ENCODE measurements around the gene SLC43A1.
A peak's percentile ranks its signal among the peaks of the same experiment; 100 is the strongest.

Gene SLC43A1

DNA sequence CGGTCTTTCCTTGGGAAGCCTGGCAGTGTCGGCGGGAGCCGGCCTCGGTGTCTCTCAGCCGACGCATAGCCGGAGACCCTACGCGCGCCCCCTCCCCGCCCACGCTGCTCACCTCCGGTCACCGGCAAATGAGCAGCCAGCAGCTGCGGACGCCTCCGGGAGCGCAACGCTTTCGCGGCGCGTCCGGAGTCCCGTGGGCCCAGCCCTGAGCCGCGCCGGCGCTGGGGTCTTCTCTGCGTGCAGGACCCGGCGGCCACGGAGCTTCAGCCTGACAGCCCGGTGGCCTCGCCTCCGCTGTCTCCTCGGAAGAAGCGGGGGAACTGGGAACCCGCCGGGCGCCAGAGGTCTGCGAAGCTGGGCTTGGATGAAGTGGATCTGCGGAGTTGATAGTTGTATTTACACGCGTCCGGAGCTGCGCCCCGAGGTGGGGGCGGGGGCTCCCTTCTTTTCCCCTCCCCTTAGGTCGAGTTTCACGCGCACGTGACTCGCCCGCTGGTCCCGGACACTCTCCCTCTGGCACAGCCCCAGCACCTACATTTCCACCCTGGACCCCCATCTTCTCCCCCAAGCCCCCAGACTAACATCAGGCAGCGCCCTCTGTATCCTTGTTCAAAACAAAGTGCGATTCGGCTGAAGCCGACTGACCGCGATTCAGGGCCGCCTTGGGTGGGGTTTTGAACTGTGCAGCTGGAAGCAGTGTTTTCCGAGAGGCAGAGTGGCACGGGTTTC is at the start of gene SLC43A1:
Gene SLC43A1, minus strand, starts transcription at position 371 of the 729 bp plus-strand sequence. CDS start 1,591 bp downstream, outside the sequence.
- Histone ChIP-seq H3K27ac (no peak within 1 kb of the TSS), H3K27me3 (replicated peaks) (no peaks in the 10 kb centered on the region), H3K4me3 (ENCODE audit: low read depth, low read length) (peak within 1 kb of the TSS; percentile 77), H3K36me3 (replicated peaks) (no peaks in the 10 kb centered on the region)
- in situ Hi-C loops (cut with HindIII; ENCODE audit: low pct_ligation_motif_present, low sequenced_read_pairs): no loop called here
- DNase-seq: peak; percentile 47
- TF ChIP-seq, protein P1, sequence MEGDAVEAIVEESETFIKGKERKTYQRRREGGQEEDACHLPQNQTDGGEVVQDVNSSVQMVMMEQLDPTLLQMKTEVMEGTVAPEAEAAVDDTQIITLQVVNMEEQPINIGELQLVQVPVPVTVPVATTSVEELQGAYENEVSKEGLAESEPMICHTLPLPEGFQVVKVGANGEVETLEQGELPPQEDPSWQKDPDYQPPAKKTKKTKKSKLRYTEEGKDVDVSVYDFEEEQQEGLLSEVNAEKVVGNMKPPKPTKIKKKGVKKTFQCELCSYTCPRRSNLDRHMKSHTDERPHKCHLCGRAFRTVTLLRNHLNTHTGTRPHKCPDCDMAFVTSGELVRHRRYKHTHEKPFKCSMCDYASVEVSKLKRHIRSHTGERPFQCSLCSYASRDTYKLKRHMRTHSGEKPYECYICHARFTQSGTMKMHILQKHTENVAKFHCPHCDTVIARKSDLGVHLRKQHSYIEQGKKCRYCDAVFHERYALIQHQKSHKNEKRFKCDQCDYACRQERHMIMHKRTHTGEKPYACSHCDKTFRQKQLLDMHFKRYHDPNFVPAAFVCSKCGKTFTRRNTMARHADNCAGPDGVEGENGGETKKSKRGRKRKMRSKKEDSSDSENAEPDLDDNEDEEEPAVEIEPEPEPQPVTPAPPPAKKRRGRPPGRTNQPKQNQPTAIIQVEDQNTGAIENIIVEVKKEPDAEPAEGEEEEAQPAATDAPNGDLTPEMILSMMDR (IDR thresholded peaks at IDR 0.05; ENCODE audit: low read depth, low read length, missing control alignments): no peak

DNA sequence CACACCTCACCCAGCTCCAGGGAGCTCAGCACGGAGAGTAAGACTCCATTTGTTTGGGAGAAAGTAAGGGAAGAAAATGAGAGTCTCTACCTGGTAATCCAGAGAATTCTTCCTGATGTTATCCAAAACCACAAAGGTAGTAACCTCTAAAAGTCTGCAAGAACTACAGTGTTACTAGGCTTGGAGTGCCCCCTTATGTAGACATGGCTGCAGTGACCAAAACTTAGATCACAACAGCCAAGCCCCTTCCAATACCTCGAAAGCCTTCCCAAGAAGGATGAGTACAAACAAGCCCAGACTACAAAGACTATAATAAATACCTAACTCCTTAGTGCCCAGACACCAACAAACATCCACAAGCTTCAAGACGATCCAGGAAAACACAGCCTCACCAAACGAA is 47.1 kb upstream of the SLC43A1 start:
- Histone ChIP-seq H3K27ac (no peak overlapping the region), H3K4me3 (ENCODE audit: low read depth, low read length) (no peak overlapping the region), H3K36me3 (replicated peaks) (peaks cover 3% of the 10 kb centered on the region), H3K27me3 (replicated peaks) (no peaks in the 10 kb centered on the region)
- in situ Hi-C loops (cut with HindIII; ENCODE audit: low pct_ligation_motif_present, low sequenced_read_pairs): loop anchor here (10.0 kb wide), 1 partner anchor 82 kb away; the partner anchor contains the start of gene YPEL4
- no peak for DNase-seq
- TF ChIP-seq, protein P1 (IDR thresholded peaks at IDR 0.05; ENCODE audit: low read depth, low read length, missing control alignments): no peak

DNA sequence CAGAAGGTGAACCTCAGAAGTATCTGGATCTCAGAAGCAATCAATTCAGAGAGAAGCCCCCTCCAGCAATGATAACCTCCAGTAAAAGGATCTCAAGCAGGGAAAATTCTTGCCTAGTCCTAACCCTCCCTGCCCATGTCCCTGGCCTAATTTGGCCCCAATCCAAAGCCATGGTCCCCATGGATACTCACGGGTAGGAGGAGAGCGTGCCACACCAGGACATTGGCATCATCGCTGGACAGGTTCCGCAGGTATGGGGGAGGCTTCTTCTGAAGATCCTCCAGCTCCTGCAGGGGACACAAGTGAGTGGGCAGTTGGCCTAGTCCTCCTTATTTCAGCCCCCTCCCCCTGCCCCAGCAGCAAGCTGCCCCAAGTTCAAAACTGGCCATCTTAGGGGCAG is 44.6 kb upstream of the SLC43A1 start:
- no peak for DNase-seq
- in situ Hi-C loops (cut with HindIII; ENCODE audit: low pct_ligation_motif_present, low sequenced_read_pairs): loop anchor here (10.0 kb wide), 1 partner anchor 85 kb away; the partner anchor contains the start of gene YPEL4
- no peak overlapping the region for H3K27ac ChIP-seq
- TF ChIP-seq, protein P1 (IDR thresholded peaks at IDR 0.05; ENCODE audit: low read depth, low read length, missing control alignments): no peak
- peaks cover 3% of the 10 kb centered on the region for H3K36me3 ChIP-seq (replicated peaks)
- H3K27me3 ChIP-seq (replicated peaks): no peaks in the 10 kb centered on the region
- H3K4me3 ChIP-seq (ENCODE audit: low read depth, low read length): no peak overlapping the region

DNA sequence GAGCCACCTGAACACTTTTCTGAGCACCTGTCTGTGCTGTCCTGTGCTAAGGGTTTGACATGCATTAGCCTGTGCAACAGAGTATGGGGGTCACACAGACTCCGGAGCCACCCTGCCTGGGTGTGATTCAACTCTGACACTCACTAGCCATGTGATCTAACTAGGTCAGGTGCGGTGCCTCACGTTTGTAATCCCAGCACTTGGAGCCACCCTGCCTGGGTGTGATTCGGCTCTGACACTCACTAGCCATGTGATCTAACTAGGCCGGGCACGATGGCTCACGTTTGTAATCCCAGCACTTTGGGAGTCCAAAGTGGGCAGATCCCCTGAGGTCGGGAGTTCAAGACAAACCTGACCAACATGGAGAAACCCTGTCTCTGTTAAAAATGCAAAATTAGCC is 40.5 kb upstream of the SLC43A1 start:
- no peak overlapping the region for H3K4me3 ChIP-seq (ENCODE audit: low read depth, low read length)
- H3K27ac ChIP-seq: no peak overlapping the region
- DNase-seq: no peak
- TF ChIP-seq, protein P1 (IDR thresholded peaks at IDR 0.05; ENCODE audit: low read depth, low read length, missing control alignments): no peak
- no peaks in the 10 kb centered on the region for H3K27me3 ChIP-seq (replicated peaks)
- in situ Hi-C loops (cut with HindIII; ENCODE audit: low pct_ligation_motif_present, low sequenced_read_pairs): no loop called here
- peaks cover 3% of the 10 kb centered on the region for H3K36me3 ChIP-seq (replicated peaks)

DNA sequence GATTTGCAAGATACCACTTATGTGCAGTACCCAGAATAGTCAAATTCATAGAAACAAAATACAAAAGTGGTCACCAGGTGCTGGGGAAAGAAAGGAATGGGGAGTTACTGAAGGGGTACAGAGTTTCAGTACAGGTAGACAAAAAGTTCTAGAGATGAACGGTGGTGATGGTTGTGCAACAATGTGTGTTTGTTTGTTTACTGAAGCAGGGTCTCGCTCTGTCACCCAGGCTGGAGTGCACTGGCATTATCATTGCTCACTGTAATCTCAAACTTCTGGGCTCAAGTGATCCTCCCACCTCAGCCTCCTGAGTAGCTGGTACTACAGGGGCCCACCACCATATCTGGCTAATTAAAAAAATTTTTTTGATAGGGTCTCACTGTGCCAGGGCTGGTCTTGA is 39.9 kb upstream of the SLC43A1 start:
- in situ Hi-C loops (cut with HindIII; ENCODE audit: low pct_ligation_motif_present, low sequenced_read_pairs): no loop called here
- Histone ChIP-seq H3K27ac (no peak overlapping the region), H3K27me3 (replicated peaks) (no peaks in the 10 kb centered on the region), H3K36me3 (replicated peaks) (peaks cover 3% of the 10 kb centered on the region), H3K4me3 (ENCODE audit: low read depth, low read length) (no peak overlapping the region)
- TF ChIP-seq, protein P1 (IDR thresholded peaks at IDR 0.05; ENCODE audit: low read depth, low read length, missing control alignments): no peak
- no peak for DNase-seq
